ENCODE results near the gene MRPS24. TPM values are rescaled to one million over a fixed set of nuclear protein-coding genes. Genes with fewer than 3 reads are reported as not detected.

The MRPS24 gene
- total RNA-seq, 1 experiment from 2014 or later: 116 TPM

DNA sequence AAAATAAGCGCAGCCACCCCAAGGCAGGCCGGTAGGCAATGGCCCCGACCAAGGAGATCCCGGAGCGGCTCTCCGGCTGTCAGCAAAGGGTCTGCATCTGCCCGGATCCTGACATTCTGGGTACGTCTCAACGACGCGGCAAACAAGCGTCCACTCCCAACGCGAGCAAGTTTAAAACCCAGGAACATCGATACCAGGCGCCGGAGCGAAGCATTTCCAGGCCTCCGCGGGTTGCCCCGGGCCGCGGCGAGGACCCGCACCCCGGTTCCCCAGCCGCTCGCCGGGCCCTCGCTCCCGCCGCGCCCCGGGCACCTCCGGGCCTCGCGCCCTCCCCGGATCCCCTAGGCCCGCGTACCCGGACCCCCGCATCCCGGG, 36.6 kb upstream of the MRPS24 start:
- Histone ChIP-seq H3K56ac (ENCODE audit: insufficient read length, low read depth, low read length) (no peak overlapping the region), H2AK5ac (ENCODE audit: insufficient read length, low read length) (no peak overlapping the region), H4K91ac (ENCODE audit: insufficient read length, low read depth, low read length) (no peak overlapping the region), H3K27ac (ENCODE audit: insufficient read length, low read depth, low read length) (no peak overlapping the region), H3K18ac (ENCODE audit: insufficient read length, low read depth, low read length) (no peak overlapping the region), H3K23me2 (ENCODE audit: insufficient read length, low read depth, low read length, poor library complexity, severe bottlenecking) (no peaks in the 10 kb centered on the region), H4K20me1 (ENCODE audit: control insufficient read depth, insufficient read depth, insufficient read length) (no peaks in the 10 kb centered on the region), H3K79me1 (ENCODE audit: insufficient read depth, low read depth, low read length, poor library complexity, severe bottlenecking) (no peaks in the 10 kb centered on the region), H3K4me2 (ENCODE audit: insufficient read depth, insufficient read length, low read length) (peak overlapping the region; percentile 59), H4K8ac (replicated peaks; ENCODE audit: insufficient read length, low read depth, low read length) (no peak overlapping the region), H2BK120ac (ENCODE audit: low read depth, low read length, poor library complexity, severe bottlenecking) (no peak overlapping the region), H2BK5ac (ENCODE audit: insufficient read length, low read length) (no peak overlapping the region), H3K14ac (ENCODE audit: insufficient read depth, low read length) (peak overlapping the region; percentile 63; the same call in 1 of the 2 replicates), H3K27me3 (ENCODE audit: insufficient read depth, low read length) (no peaks in the 10 kb centered on the region), H2BK15ac (ENCODE audit: low read depth, low read length) (no peak overlapping the region), H3K23ac (ENCODE audit: insufficient read length, low read depth, low read length) (no peak overlapping the region), H2BK20ac (ENCODE audit: low read depth, low read length, poor library complexity, severe bottlenecking) (no peak overlapping the region), H3K4me1 (ENCODE audit: insufficient read depth, low read length) (0 out of 2 replicates have a peak, but pooled peaks cover 3% of the 10 kb centered on the region), H3K79me2 (ENCODE audit: insufficient read depth, low read length) (no peaks in the 10 kb centered on the region; the same call in 1 of the 2 replicates), H3T11ph (ENCODE audit: low read length) (no peak overlapping the region), H2AFZ (ENCODE audit: low read length) (no peak overlapping the region), H3K9ac (ENCODE audit: extremely low read depth, insufficient read length, low read length) (peak overlapping the region; percentile 26), H4K5ac (ENCODE audit: insufficient read length, low read depth, low read length) (no peak overlapping the region), H3K4ac (ENCODE audit: low read depth, low read length) (no peak overlapping the region), H3K9me3 (ENCODE audit: control insufficient read depth, low read depth, low read length) (no peaks in the 10 kb centered on the region), H2BK12ac (ENCODE audit: insufficient read length, low read depth, low read length) (no peak overlapping the region)
- Mint-ChIP-seq H3K27ac (peak overlapping the region; percentile 80 to 93 (median 88); a peak in 2 of 7 replicates), H3K27me3 (ENCODE audit: low read depth) (no peaks in the 10 kb centered on the region), H3K9me3 (no peaks in the 10 kb centered on the region), H3K4me3 (peak overlapping the region; percentile 87 to 96), H3K36me3 (ENCODE audit: insufficient read depth in 1 of 3, low read depth in 3 of 3) (no peaks in the 10 kb centered on the region), H3K4me1 (peaks cover 29 to 37% of the 10 kb centered on the region in 2 experiments)
- TF ChIP-seq, protein P1, sequence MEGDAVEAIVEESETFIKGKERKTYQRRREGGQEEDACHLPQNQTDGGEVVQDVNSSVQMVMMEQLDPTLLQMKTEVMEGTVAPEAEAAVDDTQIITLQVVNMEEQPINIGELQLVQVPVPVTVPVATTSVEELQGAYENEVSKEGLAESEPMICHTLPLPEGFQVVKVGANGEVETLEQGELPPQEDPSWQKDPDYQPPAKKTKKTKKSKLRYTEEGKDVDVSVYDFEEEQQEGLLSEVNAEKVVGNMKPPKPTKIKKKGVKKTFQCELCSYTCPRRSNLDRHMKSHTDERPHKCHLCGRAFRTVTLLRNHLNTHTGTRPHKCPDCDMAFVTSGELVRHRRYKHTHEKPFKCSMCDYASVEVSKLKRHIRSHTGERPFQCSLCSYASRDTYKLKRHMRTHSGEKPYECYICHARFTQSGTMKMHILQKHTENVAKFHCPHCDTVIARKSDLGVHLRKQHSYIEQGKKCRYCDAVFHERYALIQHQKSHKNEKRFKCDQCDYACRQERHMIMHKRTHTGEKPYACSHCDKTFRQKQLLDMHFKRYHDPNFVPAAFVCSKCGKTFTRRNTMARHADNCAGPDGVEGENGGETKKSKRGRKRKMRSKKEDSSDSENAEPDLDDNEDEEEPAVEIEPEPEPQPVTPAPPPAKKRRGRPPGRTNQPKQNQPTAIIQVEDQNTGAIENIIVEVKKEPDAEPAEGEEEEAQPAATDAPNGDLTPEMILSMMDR (conservative IDR thresholded peaks at IDR 0.05): no peak
- WGBS (ENCODE audit: extremely low coverage, insufficient read length, low lambda C conversion rate): no CpG with 5 or more reads among the region's 43 CpGs
- peak; percentile 45 for DNase-seq
